Endodermal cell (in vitro differentiated cells): ENCODE measurements around the gene TALDO1. TPM values are rescaled to one million over a fixed set of nuclear protein-coding genes. Genes with fewer than 3 reads are reported as not detected.
A peak's percentile ranks its signal among the peaks of the same experiment; 100 is the strongest.

Experiments
- DNase-seq: peaks from one replicate; pipeline ENCODE4 v3.0.0-alpha.2; 2017
- H3K27ac ChIP-seq: 2 replicates; pipeline ENCODE4 v1.5.1; 2013; ENCODE audit warnings: mild to moderate bottlenecking, low read depth, low read length, moderate library complexity
- H3K27me3 ChIP-seq: 2 replicates; pipeline ENCODE4 v1.6.1; 2013; ENCODE audit warnings: mild to moderate bottlenecking, low read length, moderate library complexity; ENCODE audit not compliant: insufficient read depth, control insufficient read depth, poor library complexity, severe bottlenecking
- H3K36me3 ChIP-seq: 2 replicates; pipeline ENCODE4 v1.7.0; 2013; ENCODE audit warnings: mild to moderate bottlenecking, low read length, moderate library complexity; ENCODE audit not compliant: control insufficient read depth, insufficient read depth
- H3K4me1 ChIP-seq: one replicate; pipeline ENCODE4 v1.7.0; 2013; ENCODE audit warnings: low read length; ENCODE audit not compliant: control insufficient read depth, insufficient read depth
- H3K4me3 ChIP-seq: 2 replicates; pipeline ENCODE4 v1.5.1; 2013; ENCODE audit warnings: mild to moderate bottlenecking, low read length, moderate library complexity
- H3K9ac ChIP-seq: 2 replicates; pipeline ENCODE4 v1.6.1; 2013; ENCODE audit warnings: mild to moderate bottlenecking, low read length, moderate library complexity; ENCODE audit not compliant: poor library complexity, severe bottlenecking; ENCODE audit errors: extremely low read depth
- H3K9me3 ChIP-seq: 2 replicates; pipeline ENCODE4 v1.6.1; 2013; ENCODE audit warnings: mild to moderate bottlenecking, low read length, moderate library complexity; ENCODE audit not compliant: control insufficient read depth
- H3K27ac Mint-ChIP-seq: 2 replicates; pipeline ENCODE4 v1.8.0; 2020; ENCODE audit warnings: mixed read lengths
- H3K27me3 Mint-ChIP-seq: 2 replicates; pipeline ENCODE4 v1.8.0; 2021; ENCODE audit warnings: mild to moderate bottlenecking, mixed read lengths; ENCODE audit not compliant: insufficient read depth
- H3K36me3 Mint-ChIP-seq: 2 replicates; pipeline ENCODE4 v1.8.0; 2020; ENCODE audit warnings: low read depth, mixed read lengths
- H3K4me1 Mint-ChIP-seq: 2 replicates; pipeline ENCODE4 v1.8.0; 2020; ENCODE audit warnings: mixed read lengths
- H3K4me3 Mint-ChIP-seq: 2 replicates; pipeline ENCODE4 v1.8.0; 2020; ENCODE audit warnings: mild to moderate bottlenecking, moderate library complexity, mixed read lengths
- H3K9me3 Mint-ChIP-seq: 2 replicates; pipeline ENCODE4 v1.8.0; 2020; ENCODE audit warnings: mild to moderate bottlenecking, mixed read lengths
- WGBS, 2 experiments: methylation state at CpG; one replicate each; pipeline versions ENCODE4 v1.1.5 to v1.1.7; 2013; ENCODE audit warnings: missing lambda C conversion rate in 2 of 2, mixed read lengths in 1 of 2; ENCODE audit not compliant: insufficient coverage in 1 of 2, insufficient read length in 1 of 2; 5-methylcytosine and 5-hydroxymethylcytosine counted together
- total RNA-seq, 2 donors: library from RNA; stranded (reverse); fragmentation: NEBNext Ultra II Directional in 1 of 2; extraction: Animal tissue kit (Norgen Biotek cat#: 25700) in 1 of 2; gene quantifications; 2 replicates in 1 of 2; 3 replicates in 1 of 2; pipeline ENCODE4 v1.2.1, GENCODE V29; 2021
- TF ChIP-seq, protein P1 (sequence below): fragments of 200-600 bp; sonication (generic); conservative IDR thresholded peaks from 2 replicates; pipeline ENCODE4 v1.5.0; 2021; ENCODE audit warnings: antibody characterized with exemption, mild to moderate bottlenecking

TALDO1 gene
- total RNA-seq, 2 donors from 2014 or later: 177 to 221 TPM

DNA sequence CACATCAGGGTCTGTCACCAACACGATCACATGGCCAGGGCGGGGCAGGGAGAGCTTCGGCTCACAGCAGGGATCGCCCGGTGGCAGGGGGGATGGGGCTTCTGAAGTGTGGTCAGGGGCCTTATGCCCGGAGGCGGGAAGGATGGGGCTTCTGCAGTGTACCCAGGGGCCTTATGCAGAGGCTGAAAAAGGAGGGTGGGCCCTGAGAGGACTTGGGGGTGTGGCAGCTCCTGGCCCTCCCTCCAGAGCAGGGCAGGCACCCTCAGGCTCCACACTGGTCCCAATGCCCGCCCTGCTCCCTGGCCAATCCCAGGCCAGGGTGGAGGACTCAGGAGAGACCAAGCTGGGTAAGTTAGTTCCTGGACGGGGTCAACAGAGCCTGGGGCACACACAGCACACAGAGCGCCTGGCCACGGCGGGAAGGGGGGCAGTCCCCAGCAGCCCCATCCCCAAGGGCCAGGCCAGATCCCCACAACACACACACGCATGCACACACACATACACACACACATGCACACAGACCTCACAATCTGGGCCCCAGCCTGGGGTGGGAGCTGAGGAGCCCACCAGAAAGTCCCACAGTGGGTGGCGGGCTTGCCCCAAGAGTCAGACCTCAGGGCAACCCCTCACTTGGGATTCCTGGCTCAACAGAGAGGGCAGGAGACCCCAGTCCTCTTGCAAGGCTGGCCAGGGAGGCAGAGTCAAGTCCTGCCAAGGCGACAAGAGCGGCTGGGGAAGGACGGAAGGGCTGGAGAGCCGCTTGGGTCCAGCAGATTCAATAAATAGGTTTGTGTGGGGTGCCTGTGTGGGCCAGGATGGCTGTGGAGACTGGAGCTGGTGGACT is 43.7 kb downstream of the TALDO1 start:
- no peak overlapping the region for H3K4me3 Mint-ChIP-seq

GRCh38 chr11:791658-792534 is 44.6 kb downstream of the TALDO1 start:
- Mint-ChIP-seq H3K36me3 (peaks cover 9% of the 10 kb centered on the region), H3K4me1 (peaks cover 4% of the 10 kb centered on the region), H3K27ac (no peak overlapping the region), H3K27me3 (peaks cover 3% of the 10 kb centered on the region), H3K4me3 (no peak overlapping the region), H3K9me3 (no peaks in the 10 kb centered on the region)
- DNase-seq: no peak
- Histone ChIP-seq H3K27me3 (no peaks in the 10 kb centered on the region), H3K27ac (no peak overlapping the region), H3K36me3 (peaks cover 8% of the 10 kb centered on the region), H3K4me3 (no peak overlapping the region), H3K9ac (no peak overlapping the region), H3K4me1 (peaks cover 4% of the 10 kb centered on the region), H3K9me3 (no peaks in the 10 kb centered on the region)
- 96 to 98% methylated on average over 32 to 47 of the region's 49 CpGs for WGBS, 2 experiments
- TF ChIP-seq, protein P1, sequence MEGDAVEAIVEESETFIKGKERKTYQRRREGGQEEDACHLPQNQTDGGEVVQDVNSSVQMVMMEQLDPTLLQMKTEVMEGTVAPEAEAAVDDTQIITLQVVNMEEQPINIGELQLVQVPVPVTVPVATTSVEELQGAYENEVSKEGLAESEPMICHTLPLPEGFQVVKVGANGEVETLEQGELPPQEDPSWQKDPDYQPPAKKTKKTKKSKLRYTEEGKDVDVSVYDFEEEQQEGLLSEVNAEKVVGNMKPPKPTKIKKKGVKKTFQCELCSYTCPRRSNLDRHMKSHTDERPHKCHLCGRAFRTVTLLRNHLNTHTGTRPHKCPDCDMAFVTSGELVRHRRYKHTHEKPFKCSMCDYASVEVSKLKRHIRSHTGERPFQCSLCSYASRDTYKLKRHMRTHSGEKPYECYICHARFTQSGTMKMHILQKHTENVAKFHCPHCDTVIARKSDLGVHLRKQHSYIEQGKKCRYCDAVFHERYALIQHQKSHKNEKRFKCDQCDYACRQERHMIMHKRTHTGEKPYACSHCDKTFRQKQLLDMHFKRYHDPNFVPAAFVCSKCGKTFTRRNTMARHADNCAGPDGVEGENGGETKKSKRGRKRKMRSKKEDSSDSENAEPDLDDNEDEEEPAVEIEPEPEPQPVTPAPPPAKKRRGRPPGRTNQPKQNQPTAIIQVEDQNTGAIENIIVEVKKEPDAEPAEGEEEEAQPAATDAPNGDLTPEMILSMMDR: no peak

More for the DNA sequence above, 43.7 kb downstream of the TALDO1 start:
- WGBS, 2 experiments: 78% methylated on average over 18 of the region's 18 CpGs; no CpG with 5 or more reads in 1 of the 2 experiments
- no peak overlapping the region for H3K4me3 ChIP-seq
- DNase-seq: peak; percentile 87
- no peaks in the 10 kb centered on the region for H3K9me3 Mint-ChIP-seq
- H3K27ac Mint-ChIP-seq: no peak overlapping the region
- TF ChIP-seq, protein P1: no peak
- no peaks in the 10 kb centered on the region for H3K9me3 ChIP-seq
- H3K27me3 ChIP-seq: no peaks in the 10 kb centered on the region
- H3K36me3 Mint-ChIP-seq: peaks cover 9% of the 10 kb centered on the region
- H3K9ac ChIP-seq: no peak overlapping the region
- no peaks in the 10 kb centered on the region for H3K4me1 Mint-ChIP-seq
- H3K4me1 ChIP-seq: peaks cover 3% of the 10 kb centered on the region
- H3K27me3 Mint-ChIP-seq: peaks cover 3% of the 10 kb centered on the region
- H3K27ac ChIP-seq: no peak overlapping the region
- peaks cover 8% of the 10 kb centered on the region for H3K36me3 ChIP-seq

GRCh38 chr11:792535-792821 is 45.2 kb downstream of the TALDO1 start:
- TF ChIP-seq, protein P1: no peak
- Histone ChIP-seq H3K9ac (no peak overlapping the region), H3K27ac (no peak overlapping the region), H3K27me3 (no peaks in the 10 kb centered on the region), H3K9me3 (no peaks in the 10 kb centered on the region), H3K4me3 (no peak overlapping the region), H3K36me3 (peaks cover 8% of the 10 kb centered on the region), H3K4me1 (peaks cover 4% of the 10 kb centered on the region)
- Mint-ChIP-seq H3K4me3 (no peak overlapping the region), H3K36me3 (peaks cover 9% of the 10 kb centered on the region), H3K27ac (no peak overlapping the region), H3K4me1 (peaks cover 4% of the 10 kb centered on the region), H3K9me3 (no peaks in the 10 kb centered on the region), H3K27me3 (peaks cover 3% of the 10 kb centered on the region)
- WGBS, 2 experiments: 90 to 97% methylated on average over 5 to 15 of the region's 15 CpGs
- no peak for DNase-seq
